Kidney epithelial cell (primary cell): ENCODE measurements around the gene CHST11. TPM values are rescaled to one million over a fixed set of nuclear protein-coding genes. Genes with fewer than 3 reads are reported as not detected.

Source experiments
- DNase-seq: peaks from one replicate; pipeline ENCODE4 v3.0.0-alpha.2; 2010; ENCODE audit warnings: low read depth
- H3K27me3 ChIP-seq: 2 replicates; pipeline ENCODE4 v1.6.0; 2011; ENCODE audit warnings: low read length; ENCODE audit not compliant: control insufficient read depth, insufficient read depth
- H3K36me3 ChIP-seq: 2 replicates; pipeline ENCODE4 v1.5.1; 2011; ENCODE audit warnings: low read length; ENCODE audit not compliant: control insufficient read depth, insufficient read depth
- H3K4me3 ChIP-seq: 2 replicates; pipeline ENCODE4 v1.5.1; 2011; ENCODE audit warnings: low read depth, mild to moderate bottlenecking, control low read depth, low read length
- CTCF ChIP-seq: IDR thresholded peaks from 2 replicates; pipeline ENCODE4 v1.5.1; 2011; ENCODE audit warnings: mild to moderate bottlenecking, moderate library complexity, low read length, control low read depth, inconsistent platforms; ENCODE audit not compliant: insufficient read depth, poor library complexity, severe bottlenecking
- total RNA-seq: library from RNA; depleted of rRNA; stranded (reverse); fragments of >200 nt; gene quantifications from 2 replicates; pipeline ENCODE4 v1.2.3, GENCODE V29; 2015

Gene CHST11
- total RNA-seq, 1 donor from 2014 or later, result 32.6 TPM

- no peak for TF ChIP-seq CTCF
- no peaks in the 10 kb centered on the region for H3K27me3 ChIP-seq
- H3K36me3 ChIP-seq, result no peaks in the 10 kb centered on the region
- no peak for DNase-seq
- H3K4me3 ChIP-seq, result no peak overlapping the region
Measured at GRCh38 chr12:104529130-104529874, 72.6 kb downstream of the CHST11 start.

- no peak for TF ChIP-seq CTCF
- no peaks in the 10 kb centered on the region for H3K27me3 ChIP-seq
- H3K4me3 ChIP-seq, result no peak overlapping the region
- DNase-seq, result no peak
- no peaks in the 10 kb centered on the region for H3K36me3 ChIP-seq
Measured at GRCh38 chr12:104532636-104533035, 75.9 kb downstream of the CHST11 start.

GRCh38 chr12:104533134-104533533, 76.4 kb downstream of the CHST11 start:
- no peak for TF ChIP-seq CTCF
- Histone ChIP-seq H3K4me3 (no peak overlapping the region), H3K27me3 (no peaks in the 10 kb centered on the region), H3K36me3 (no peaks in the 10 kb centered on the region)
- DNase-seq, result no peak

GRCh38 chr12:104534162-104534856, 77.6 kb downstream of the CHST11 start:
- no peaks in the 10 kb centered on the region for H3K27me3 ChIP-seq
- H3K36me3 ChIP-seq, result no peaks in the 10 kb centered on the region
- DNase-seq, result no peak
- no peak overlapping the region for H3K4me3 ChIP-seq
- no peak for TF ChIP-seq CTCF

- no peak for TF ChIP-seq CTCF
- no peaks in the 10 kb centered on the region for H3K36me3 ChIP-seq
- H3K27me3 ChIP-seq, result no peaks in the 10 kb centered on the region
- no peak for DNase-seq
- no peak overlapping the region for H3K4me3 ChIP-seq
Measured at GRCh38 chr12:104534857-104535248, 78.1 kb downstream of the CHST11 start.

- TF ChIP-seq CTCF, result no peak
- no peak overlapping the region for H3K4me3 ChIP-seq
- no peak for DNase-seq
- no peaks in the 10 kb centered on the region for H3K27me3 ChIP-seq
- H3K36me3 ChIP-seq, result no peaks in the 10 kb centered on the region
Measured at GRCh38 chr12:104535369-104535768, 78.6 kb downstream of the CHST11 start.
